ENCODE results near the gene ABCA2.

Gene ABCA2

DNA sequence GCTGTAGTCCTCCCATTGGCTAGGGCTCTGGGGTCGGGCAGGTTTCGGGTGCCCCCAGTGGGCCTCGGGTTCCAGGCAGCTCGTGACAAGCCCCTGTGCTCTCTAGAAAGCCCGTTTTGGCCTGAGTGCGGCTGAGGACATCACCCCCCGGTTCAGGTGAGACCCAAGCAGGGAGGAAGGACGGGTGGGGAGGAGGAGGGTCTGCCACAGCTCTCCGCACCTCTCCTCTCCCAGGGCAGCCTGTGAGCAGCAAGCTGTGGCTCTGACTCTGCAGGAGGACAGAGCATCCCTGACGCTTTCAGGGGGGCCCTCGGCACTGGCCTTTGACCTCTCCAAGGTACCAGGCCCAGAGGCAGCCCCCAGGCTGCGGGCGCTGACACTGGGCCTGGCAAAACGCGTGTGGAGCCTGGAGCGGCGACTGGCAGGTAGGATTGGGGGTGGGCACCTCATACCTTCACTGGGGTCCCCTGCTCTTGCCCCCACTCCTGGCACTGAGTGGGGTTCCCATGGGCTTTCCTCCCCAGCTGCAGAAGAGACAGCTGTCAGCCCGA, 35.1 kb downstream of the ABCA2 start:
- Histone ChIP-seq H3K27me3 (ENCODE audit: insufficient read depth, low read length) (peaks cover 11% of the 10 kb centered on the region; the same call in 1 of the 2 replicates), H3K4me3 (ENCODE audit: low read length) (peak overlapping the region; percentile 77), H3K4me1 (ENCODE audit: insufficient read depth, low read length) (peaks cover 9% of the 10 kb centered on the region), H3K9me3 (ENCODE audit: insufficient read depth, low read depth, low read length) (0 out of 2 replicates have a peak, but pooled peaks cover 6% of the 10 kb centered on the region), H3K36me3 (ENCODE audit: insufficient read depth, low read length) (peaks cover 5% of the 10 kb centered on the region; the same call in 1 of the 2 replicates), H3K27ac (ENCODE audit: low read depth, low read length) (0 out of 2 replicates have a peak overlapping the region, but pooled peaks have one; percentile 55), H3K9ac (ENCODE audit: low read depth, low read length) (peak overlapping the region; percentile 70)
- WGBS: 41% methylated on average over 18 of the region's 18 CpGs

DNA sequence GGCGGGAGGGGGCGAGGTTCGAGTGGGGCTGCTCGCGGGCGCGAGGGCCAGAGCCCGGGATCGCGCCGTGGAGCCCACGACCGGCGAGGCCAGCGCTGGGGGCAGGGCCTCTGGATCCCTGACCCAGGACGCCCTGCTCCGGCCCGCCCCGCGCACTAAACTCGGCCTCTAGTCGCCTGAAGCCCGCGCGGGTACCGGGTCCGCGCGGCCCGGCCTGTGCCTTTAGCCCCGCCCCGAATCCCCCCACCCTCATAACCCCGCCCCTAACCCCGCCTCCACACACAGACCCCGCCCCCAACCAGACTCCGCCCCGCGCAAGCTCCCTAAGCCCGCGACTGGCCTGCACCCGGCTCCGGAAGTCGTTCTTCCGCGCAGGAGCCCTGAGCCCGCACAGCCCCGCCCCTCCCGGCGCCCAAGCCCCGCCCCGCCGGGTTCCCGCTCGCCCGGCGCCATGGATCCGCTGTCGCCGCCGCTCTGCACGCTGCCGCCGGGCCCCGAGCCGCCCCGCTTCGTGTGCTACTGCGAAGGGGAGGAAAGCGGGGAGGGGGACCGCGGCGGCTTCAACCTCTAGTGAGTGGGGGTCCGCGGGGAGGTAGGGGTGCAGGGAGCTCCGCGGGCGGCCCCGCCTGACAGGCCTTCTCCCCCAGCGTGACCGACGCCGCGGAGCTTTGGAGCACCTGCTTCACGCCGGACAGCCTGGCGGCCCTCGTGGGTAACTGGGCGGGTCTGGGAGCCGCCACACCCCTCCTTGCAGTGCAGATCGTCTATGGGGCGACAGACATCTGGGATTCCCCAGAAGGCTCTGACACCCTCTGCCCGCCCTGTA, 35.8 kb downstream of the ABCA2 start, which contains the start of gene PAXX:
TSS of gene PAXX (plus strand) at position 430 of the 826 bp plus-strand sequence. CDS start at position 452, 22 bp downstream.
- Histone ChIP-seq H3K36me3 (ENCODE audit: insufficient read depth, low read length) (peaks cover 5% of the 10 kb centered on the region; the same call in 1 of the 2 replicates), H3K4me1 (ENCODE audit: insufficient read depth, low read length) (peaks cover 7% of the 10 kb centered on the region), H3K4me3 (ENCODE audit: low read length) (peak within 1 kb of the TSS; percentile 77), H3K9ac (ENCODE audit: low read depth, low read length) (peak within 1 kb of the TSS; percentile 70), H3K27ac (ENCODE audit: low read depth, low read length) (peak within 1 kb of the TSS; percentile 55; the same call in 1 of the 2 replicates), H3K27me3 (ENCODE audit: insufficient read depth, low read length) (peaks cover 12% of the 10 kb centered on the region; the same call in 1 of the 2 replicates), H3K9me3 (ENCODE audit: insufficient read depth, low read depth, low read length) (0 out of 2 replicates have a peak, but pooled peaks cover 6% of the 10 kb centered on the region)
- 1% methylated on average over 90 of the region's 92 CpGs for WGBS

DNA sequence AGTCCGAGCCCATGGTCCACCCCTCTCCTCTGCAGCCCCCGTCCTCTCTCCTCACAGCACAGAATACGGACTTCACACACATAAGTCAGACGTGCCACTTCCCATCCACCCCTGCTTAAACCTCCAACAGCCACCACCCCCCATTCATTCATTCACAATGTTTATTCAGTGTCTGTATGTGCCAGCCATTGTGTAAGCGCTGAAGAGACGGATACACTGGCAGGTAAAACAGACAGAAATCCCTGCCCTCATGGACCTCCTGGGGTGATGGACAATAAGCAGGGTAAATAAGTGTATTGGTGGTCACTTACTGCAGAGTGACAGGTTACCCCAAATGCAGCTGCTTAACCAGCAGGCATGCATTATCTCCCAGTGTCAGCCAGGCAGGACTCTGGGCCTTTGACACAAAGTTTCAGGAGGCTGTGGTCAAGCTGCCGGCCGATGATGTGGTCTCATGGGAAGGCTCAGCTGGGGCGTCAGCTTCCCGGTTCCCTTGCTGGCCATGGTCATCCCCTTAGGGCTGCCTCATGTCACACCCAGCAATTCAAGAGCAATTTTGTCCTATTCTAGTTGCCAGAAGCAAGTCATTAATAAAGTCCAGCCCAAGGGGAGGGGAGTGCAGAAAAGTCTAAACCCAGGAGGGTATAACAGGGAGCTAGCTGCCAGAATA, 37.7 kb downstream of the ABCA2 start:
- Histone ChIP-seq H3K4me3 (ENCODE audit: low read length) (no peak overlapping the region), H3K9me3 (ENCODE audit: insufficient read depth, low read depth, low read length) (0 out of 2 replicates have a peak, but pooled peaks cover 6% of the 10 kb centered on the region), H3K27ac (ENCODE audit: low read depth, low read length) (no peak overlapping the region), H3K9ac (ENCODE audit: low read depth, low read length) (no peak overlapping the region), H3K4me1 (ENCODE audit: insufficient read depth, low read length) (no peaks in the 10 kb centered on the region), H3K27me3 (ENCODE audit: insufficient read depth, low read length) (peaks cover 24% of the 10 kb centered on the region), H3K36me3 (ENCODE audit: insufficient read depth, low read length) (peaks cover 5% of the 10 kb centered on the region; the same call in 1 of the 2 replicates)
- 81% methylated on average over 10 of the region's 10 CpGs for WGBS

DNA sequence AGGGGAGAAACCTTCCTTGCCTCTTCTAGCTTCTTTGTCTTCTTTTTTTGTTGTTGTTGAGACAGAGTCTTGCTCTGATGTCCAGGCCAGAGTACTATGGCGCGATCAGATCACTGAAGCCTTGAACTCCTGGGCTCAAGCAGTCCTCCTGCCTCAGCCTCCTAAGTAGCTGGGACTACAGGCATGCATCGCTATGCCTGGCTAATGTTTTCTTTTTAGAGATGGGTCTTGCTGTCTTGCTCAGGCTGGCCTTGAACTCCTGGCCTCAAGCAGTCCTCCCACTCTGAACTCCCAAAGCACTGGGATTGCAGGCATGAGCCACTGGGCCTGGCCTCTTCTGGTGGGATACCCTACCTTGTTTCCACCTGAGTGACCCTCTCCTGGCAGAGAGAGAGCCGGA, 39.2 kb downstream of the ABCA2 start:
- H3K36me3 ChIP-seq (ENCODE audit: insufficient read depth, low read length): peaks cover 4% of the 10 kb centered on the region; the same call in 1 of the 2 replicates
- no peaks in the 10 kb centered on the region for H3K4me1 ChIP-seq (ENCODE audit: insufficient read depth, low read length)
- 92% methylated on average over 4 of the region's 4 CpGs for WGBS
- no peak overlapping the region for H3K9ac ChIP-seq (ENCODE audit: low read depth, low read length)
- peaks cover 28% of the 10 kb centered on the region for H3K27me3 ChIP-seq (ENCODE audit: insufficient read depth, low read length)
- H3K4me3 ChIP-seq (ENCODE audit: low read length): no peak overlapping the region
- H3K9me3 ChIP-seq (ENCODE audit: insufficient read depth, low read depth, low read length): 0 out of 2 replicates have a peak, but pooled peaks cover 6% of the 10 kb centered on the region
- no peak overlapping the region for H3K27ac ChIP-seq (ENCODE audit: low read depth, low read length)

DNA sequence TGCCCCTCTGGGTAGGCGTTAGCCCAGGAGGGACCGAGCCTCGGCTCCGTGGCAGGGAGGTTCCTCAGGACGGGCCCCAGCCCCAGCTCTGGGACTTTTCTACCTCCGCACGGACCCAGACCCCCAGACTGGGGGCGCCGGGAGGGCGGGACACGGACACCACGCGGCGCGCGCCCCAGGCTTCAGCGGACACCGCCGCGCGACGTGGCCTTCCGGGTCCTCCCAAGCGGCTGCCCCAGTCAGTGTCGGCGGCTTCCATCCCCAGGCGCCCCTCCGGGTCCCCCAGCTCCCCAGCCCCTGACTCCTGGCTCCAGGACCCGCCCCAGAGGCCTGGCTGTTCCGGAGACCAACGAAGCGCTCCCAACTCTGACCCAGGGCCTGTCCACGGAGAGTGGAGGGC, 42.2 kb downstream of the ABCA2 start:
- Histone ChIP-seq H3K4me3 (ENCODE audit: low read length) (no peak overlapping the region), H3K9ac (ENCODE audit: low read depth, low read length) (no peak overlapping the region), H3K27ac (ENCODE audit: low read depth, low read length) (no peak overlapping the region), H3K27me3 (ENCODE audit: insufficient read depth, low read length) (peaks cover 27% of the 10 kb centered on the region), H3K36me3 (ENCODE audit: insufficient read depth, low read length) (no peaks in the 10 kb centered on the region), H3K9me3 (ENCODE audit: insufficient read depth, low read depth, low read length) (0 out of 2 replicates have a peak, but pooled peaks cover 6% of the 10 kb centered on the region), H3K4me1 (ENCODE audit: insufficient read depth, low read length) (no peaks in the 10 kb centered on the region)
- 70% methylated on average over 33 of the region's 33 CpGs for WGBS

DNA sequence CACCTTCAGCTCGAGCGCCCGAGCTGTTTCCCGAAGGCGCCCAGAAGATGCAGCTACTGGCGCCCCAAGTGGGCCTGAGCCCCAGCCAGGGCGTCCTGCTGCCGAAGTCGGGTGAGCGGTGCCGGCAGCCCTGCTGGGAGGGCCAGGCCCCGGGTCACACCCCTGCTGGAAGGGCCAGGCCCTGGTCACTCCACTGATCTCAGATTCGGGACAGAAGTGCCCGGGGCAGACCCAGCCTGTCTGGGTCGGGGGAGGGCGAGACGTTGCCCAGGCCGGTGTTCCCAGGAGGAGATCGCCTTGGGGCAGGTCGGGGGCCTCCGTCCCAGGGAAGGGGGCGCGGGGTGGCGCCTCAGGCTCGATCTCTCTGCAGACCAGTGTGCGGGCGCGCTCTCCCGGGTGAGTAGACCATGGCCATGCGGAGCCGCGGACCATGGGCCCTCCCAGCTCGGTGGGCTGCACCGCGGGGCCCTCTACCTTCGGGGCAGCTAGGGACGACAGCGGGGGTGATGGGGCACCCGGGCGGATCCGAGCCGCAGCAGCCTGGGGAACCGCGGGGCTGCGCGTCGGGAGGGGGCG, 42.9 kb downstream of the ABCA2 start:
- H3K9me3 ChIP-seq (ENCODE audit: insufficient read depth, low read depth, low read length): 0 out of 2 replicates have a peak, but pooled peaks cover under 1% of the 10 kb centered on the region
- H3K27ac ChIP-seq (ENCODE audit: low read depth, low read length): no peak overlapping the region
- no peaks in the 10 kb centered on the region for H3K4me1 ChIP-seq (ENCODE audit: insufficient read depth, low read length)
- 51% methylated on average over 48 of the region's 48 CpGs for WGBS
- peaks cover 26% of the 10 kb centered on the region for H3K27me3 ChIP-seq (ENCODE audit: insufficient read depth, low read length)
- H3K36me3 ChIP-seq (ENCODE audit: insufficient read depth, low read length): no peaks in the 10 kb centered on the region
- no peak overlapping the region for H3K9ac ChIP-seq (ENCODE audit: low read depth, low read length)
- H3K4me3 ChIP-seq (ENCODE audit: low read length): peak overlapping the region; percentile 37

DNA sequence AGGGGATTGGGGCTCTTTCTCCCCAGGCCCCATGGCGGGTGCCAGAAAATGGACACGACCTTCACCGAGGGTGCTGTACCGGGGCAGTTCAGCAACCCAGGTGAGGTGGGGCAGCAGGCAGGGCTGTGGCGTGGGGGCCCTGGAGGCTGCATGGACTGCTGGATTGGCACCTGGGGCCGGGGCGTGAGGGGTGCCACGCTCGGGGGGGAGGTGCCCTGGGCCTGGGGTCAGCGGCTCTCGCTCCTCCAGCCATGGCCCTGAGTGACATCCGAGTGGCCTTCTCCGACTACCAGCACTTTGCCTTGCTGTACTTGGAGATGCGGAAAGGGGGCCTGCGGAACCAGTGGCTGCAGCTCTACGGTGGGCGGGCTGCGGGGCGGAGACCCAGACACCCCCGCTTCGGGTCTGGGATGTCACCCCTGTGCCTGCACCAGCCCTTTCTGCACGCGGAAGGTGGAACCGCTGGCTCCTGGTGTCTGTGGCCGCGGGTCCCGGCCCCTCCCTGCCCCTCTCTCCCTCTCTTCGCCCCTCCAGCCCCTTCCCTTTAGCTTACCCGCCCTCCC, 43.5 kb downstream of the ABCA2 start:
- Histone ChIP-seq H3K36me3 (ENCODE audit: insufficient read depth, low read length) (no peaks in the 10 kb centered on the region), H3K27me3 (ENCODE audit: insufficient read depth, low read length) (peaks cover 26% of the 10 kb centered on the region), H3K4me3 (ENCODE audit: low read length) (no peak overlapping the region), H3K4me1 (ENCODE audit: insufficient read depth, low read length) (no peaks in the 10 kb centered on the region), H3K9ac (ENCODE audit: low read depth, low read length) (no peak overlapping the region), H3K9me3 (ENCODE audit: insufficient read depth, low read depth, low read length) (no peaks in the 10 kb centered on the region), H3K27ac (ENCODE audit: low read depth, low read length) (no peak overlapping the region)
- WGBS: 78% methylated on average over 29 of the region's 29 CpGs

DNA sequence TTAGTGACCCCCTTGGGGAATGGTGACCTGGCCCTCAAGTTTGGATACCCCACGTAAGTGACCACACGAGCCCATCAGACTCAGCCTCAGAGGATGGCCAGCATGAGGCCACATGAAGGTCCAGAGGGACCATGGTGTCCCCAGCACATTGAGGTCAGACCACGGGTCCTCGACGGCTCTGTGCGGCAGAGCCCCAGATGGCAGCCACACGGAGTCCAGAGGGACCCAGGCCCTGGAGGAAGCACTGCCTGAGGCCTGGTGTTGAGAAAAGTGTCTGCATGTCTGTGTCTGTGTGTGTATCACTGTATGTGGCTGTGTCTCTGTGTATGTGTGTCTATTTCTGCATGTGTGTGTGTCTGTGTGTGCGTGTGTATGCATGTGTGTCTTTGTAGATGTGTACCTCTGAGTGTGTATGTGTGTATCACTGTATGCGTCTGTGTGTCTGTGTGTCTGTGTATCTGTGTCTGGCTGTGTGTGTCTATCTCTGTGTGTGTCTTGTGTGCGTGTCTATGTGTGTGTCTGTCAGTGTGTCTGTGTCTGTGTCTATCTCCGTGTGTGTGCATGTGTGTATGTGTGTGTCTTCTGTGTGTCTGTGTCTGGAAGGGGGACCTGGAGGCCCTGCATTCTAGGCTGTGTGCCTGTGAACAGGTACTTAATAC, 44.3 kb downstream of the ABCA2 start:
- H3K27me3 ChIP-seq (ENCODE audit: insufficient read depth, low read length): peaks cover 26% of the 10 kb centered on the region
- no peaks in the 10 kb centered on the region for H3K9me3 ChIP-seq (ENCODE audit: insufficient read depth, low read depth, low read length)
- WGBS: 88% methylated on average over 11 of the region's 11 CpGs
- H3K9ac ChIP-seq (ENCODE audit: low read depth, low read length): no peak overlapping the region
- no peak overlapping the region for H3K27ac ChIP-seq (ENCODE audit: low read depth, low read length)
- H3K4me3 ChIP-seq (ENCODE audit: low read length): no peak overlapping the region
- no peaks in the 10 kb centered on the region for H3K4me1 ChIP-seq (ENCODE audit: insufficient read depth, low read length)
- H3K36me3 ChIP-seq (ENCODE audit: insufficient read depth, low read length): no peaks in the 10 kb centered on the region

DNA sequence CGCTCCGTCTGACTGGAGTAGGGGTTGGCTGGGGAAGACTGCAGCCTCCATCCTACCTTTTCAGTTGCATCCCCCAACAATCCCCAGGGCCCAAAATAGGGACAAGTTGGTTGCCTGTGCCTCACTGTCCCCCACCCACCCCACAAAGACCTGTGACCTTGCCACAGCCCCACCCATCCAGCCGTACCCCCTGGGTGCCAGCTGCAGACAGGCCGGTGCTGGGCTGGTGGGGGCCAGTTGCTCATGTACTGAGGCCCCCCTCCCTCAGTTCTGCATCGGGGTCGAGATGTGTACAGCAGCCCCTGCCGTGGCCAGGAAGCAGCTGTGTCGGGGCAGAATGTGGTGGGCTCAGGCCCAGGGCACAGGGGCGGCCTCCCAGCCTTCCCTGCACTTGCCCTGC, 44.9 kb downstream of the ABCA2 start:
- no peaks in the 10 kb centered on the region for H3K36me3 ChIP-seq (ENCODE audit: insufficient read depth, low read length)
- H3K9me3 ChIP-seq (ENCODE audit: insufficient read depth, low read depth, low read length): no peaks in the 10 kb centered on the region
- H3K4me1 ChIP-seq (ENCODE audit: insufficient read depth, low read length): no peaks in the 10 kb centered on the region
- H3K9ac ChIP-seq (ENCODE audit: low read depth, low read length): no peak overlapping the region
- H3K27ac ChIP-seq (ENCODE audit: low read depth, low read length): no peak overlapping the region
- WGBS: 86% methylated on average over 9 of the region's 9 CpGs
- H3K4me3 ChIP-seq (ENCODE audit: low read length): no peak overlapping the region
- peaks cover 26% of the 10 kb centered on the region for H3K27me3 ChIP-seq (ENCODE audit: insufficient read depth, low read length)
